T-helper 1 cell treated with Interleukin-12 subunit alpha and Interleukin-12 subunit beta and Interleukin-4 antibody, amounts not matched to agents 30 ng/mL and 1 ng/mL, for 36 hours (primary cell): ENCODE measurements around the gene PRKAR2B. TPM values are rescaled to one million over a fixed set of nuclear protein-coding genes. Genes with fewer than 3 reads are reported as not detected.

Experiments used
- intact Hi-C: fragments of 100-400 bp; cut with micrococcal nuclease; formaldehyde crosslinking; loops from one replicate; pipeline ENCODE4 v1.15.1; 2024
- total RNA-seq: library from RNA; stranded (reverse); gene quantifications from 2 replicates; pipeline ENCODE4 v1.2.3, GENCODE V29; 2022

Gene PRKAR2B
- total RNA-seq, 1 donor from 2014 or later: 1.1 TPM

- intact Hi-C loops: no loop called here
Observed at GRCh38 chr7:107026166-107026565, 18.3 kb upstream of the PRKAR2B start.

GRCh38 chr7:107027208-107027607 lies 17.3 kb upstream of the PRKAR2B start:
- intact Hi-C loops: no loop called here

GRCh38 chr7:107029061-107029763 lies 15.3 kb upstream of the PRKAR2B start:
- intact Hi-C loops: no loop called here

- intact Hi-C loops: no loop called here
Observed at GRCh38 chr7:107029764-107030286, 14.7 kb upstream of the PRKAR2B start.

GRCh38 chr7:107032050-107032449 lies 12.5 kb upstream of the PRKAR2B start:
- intact Hi-C loops: no loop called here

- intact Hi-C loops: no loop called here
Observed at GRCh38 chr7:107032720-107033438, 11.6 kb upstream of the PRKAR2B start.

GRCh38 chr7:107034553-107034952 lies 10.0 kb upstream of the PRKAR2B start:
- intact Hi-C loops: no loop called here

GRCh38 chr7:107035446-107035845 lies 9.1 kb upstream of the PRKAR2B start:
- intact Hi-C loops: no loop called here

GRCh38 chr7:107036535-107036934 lies 8.0 kb upstream of the PRKAR2B start:
- intact Hi-C loops: no loop called here

- intact Hi-C loops: no loop called here
Observed at GRCh38 chr7:107037717-107038603, 6.5 kb upstream of the PRKAR2B start.

GRCh38 chr7:107039199-107039900 lies 5.2 kb upstream of the PRKAR2B start:
- intact Hi-C loops: no loop called here

GRCh38 chr7:107041097-107041496 lies 3.4 kb upstream of the PRKAR2B start:
- intact Hi-C loops: loop anchor here (5.0 to 10.0 kb wide), 2 partner anchors 111 to 704 kb away; partner anchors contain the start of gene CBLL1

GRCh38 chr7:107041764-107042163 lies 2.7 kb upstream of the PRKAR2B start:
- intact Hi-C loops: loop anchor here (5.0 to 10.0 kb wide), 2 partner anchors 111 to 703 kb away; partner anchors contain the start of gene CBLL1

GRCh38 chr7:107042326-107042910 lies 2.1 kb upstream of the PRKAR2B start:
- intact Hi-C loops: loop anchor here (5.0 to 10.0 kb wide), 2 partner anchors 110 to 702 kb away; partner anchors contain the start of gene CBLL1

- intact Hi-C loops: loop anchor here (5.0 to 10.0 kb wide), 2 partner anchors 109 to 701 kb away; partner anchors contain the start of gene CBLL1
Observed at GRCh38 chr7:107043491-107043890, 1.0 kb upstream of the PRKAR2B start.

GRCh38 chr7:107043921-107044346 lies 571 bp upstream of the PRKAR2B start:
- intact Hi-C loops: loop anchor here (1.0 to 10.0 kb wide), 7 partner anchors 82 to 701 kb away; partner anchors contain the start of genes CBLL1, CCDC71L, HBP1 and PIK3CG

- intact Hi-C loops: loop anchor here (2.0 to 10.0 kb wide), 5 partner anchors 123 to 699 kb away; partner anchors contain the start of genes CBLL1, CCDC71L, HBP1 and PIK3CG
Observed at GRCh38 chr7:107045195-107045960, 873 bp downstream of the PRKAR2B start.

GRCh38 chr7:107045980-107046379 lies 1.5 kb downstream of the PRKAR2B start:
- intact Hi-C loops: loop anchor here (2.0 to 10.0 kb wide), 5 partner anchors 123 to 699 kb away; partner anchors contain the start of genes CBLL1, CCDC71L, HBP1 and PIK3CG
